Vagina (tissue), 2 donors: ENCODE data around the gene DGKG. TPM values are rescaled to one million over a fixed set of nuclear protein-coding genes. Genes with fewer than 3 reads are reported as not detected.

Source experiments
- DNase-seq, 2 donors: peaks; one replicate each; pipeline ENCODE4 v3.0.0-alpha.2; 2017; ENCODE audit errors: extremely low spot score in 2 of 2
- H3K27ac ChIP-seq: fragments of 200-600 bp; sonication (generic); one replicate; pipeline ENCODE4 v1.5.1; 2019
- H3K27me3 ChIP-seq: fragments of 200-600 bp; sonication (generic); one replicate; pipeline ENCODE4 v1.5.1; 2019
- H3K36me3 ChIP-seq, 2 donors: fragments of 200-600 bp; sonication (generic); one replicate each; pipeline ENCODE4 v1.5.1; 2017 to 2019
- H3K4me1 ChIP-seq: fragments of 200-600 bp; sonication (generic); one replicate; pipeline ENCODE4 v1.5.1; 2019
- H3K4me3 ChIP-seq, 2 donors: fragments of 200-600 bp; sonication (generic); 1 replicate in 1 of 2; 2 replicates in 1 of 2; pipeline ENCODE4 v1.5.1; 2016 to 2019
- H3K9me3 ChIP-seq: fragments of 200-600 bp; sonication (generic); one replicate; pipeline ENCODE4 v1.5.1; 2019
- CTCF ChIP-seq, 3 experiments: fragments of 450-650 bp in 2 of 3; fragments of 200-600 bp in 1 of 3; sonication (generic) in 1 of 3; IDR thresholded peaks; one replicate each; pipeline ENCODE4 v1.5.1; 2017 to 2019; ENCODE audit warnings: antibody characterized with exemption in 3 of 3, mild to moderate bottlenecking in 2 of 3, moderate library complexity in 2 of 3
- POLR2A ChIP-seq, 2 donors: fragments of 450-650 bp; IDR thresholded peaks; one replicate each; pipeline ENCODE4 v1.6.1; 2017; ENCODE audit warnings: antibody characterized with exemption in 2 of 2, mild to moderate bottlenecking in 2 of 2, moderate library complexity in 2 of 2
- POLR2AphosphoS5 ChIP-seq, 2 donors: sonication (generic); formaldehyde crosslinking; IDR thresholded peaks; one replicate each; pipeline ENCODE4 v1.9.0; 2017; ENCODE audit warnings: antibody characterized with exemption in 2 of 2, mild to moderate bottlenecking in 2 of 2, low read depth in 1 of 2; ENCODE audit not compliant: insufficient read depth in 1 of 2
- intact Hi-C: fragments of 100-400 bp; cut with DNase I; formaldehyde crosslinking; loops from one replicate; pipeline ENCODE4 v1.15.1; 2023
- total RNA-seq: library from RNA; depleted of rRNA; stranded (reverse); fragments of >200 nt; gene quantifications from one replicate; pipeline ENCODE4 v1.2.3, GENCODE V29; 2016

Gene DGKG
- total RNA-seq, 1 donor from 2014 or later: 2.5 TPM

- no peak for DNase-seq
- no peaks in the 10 kb centered on the region for H3K27me3 ChIP-seq
- H3K27ac ChIP-seq: no peak overlapping the region
- H3K4me3 ChIP-seq: no peak overlapping the region
- no peaks in the 10 kb centered on the region for H3K9me3 ChIP-seq
- no peaks in the 10 kb centered on the region for H3K4me1 ChIP-seq
- intact Hi-C loops: no loop called here
- no peak for TF ChIP-seq POLR2AphosphoS5 (IDR thresholded peaks at IDR 0.05; ENCODE audit: insufficient read depth in 1 of 2, low read depth in 1 of 2)
- no peak for TF ChIP-seq POLR2A (IDR thresholded peaks at IDR 0.05)
- TF ChIP-seq CTCF (IDR thresholded peaks at IDR 0.05): no peak
- H3K36me3 ChIP-seq: no peaks in the 10 kb centered on the region
Observed at GRCh38 chr3:186176373-186176990, 185.6 kb downstream of the DGKG start.

- H3K36me3 ChIP-seq: no peaks in the 10 kb centered on the region
- intact Hi-C loops: no loop called here
- DNase-seq: no peak
- H3K27ac ChIP-seq: no peak overlapping the region
- no peaks in the 10 kb centered on the region for H3K9me3 ChIP-seq
- H3K27me3 ChIP-seq: no peaks in the 10 kb centered on the region
- no peak overlapping the region for H3K4me3 ChIP-seq
- TF ChIP-seq POLR2AphosphoS5 (IDR thresholded peaks at IDR 0.05; ENCODE audit: insufficient read depth in 1 of 2, low read depth in 1 of 2) (no peak), CTCF (IDR thresholded peaks at IDR 0.05) (no peak), POLR2A (IDR thresholded peaks at IDR 0.05) (no peak)
- H3K4me1 ChIP-seq: peaks cover 3% of the 10 kb centered on the region
Observed at GRCh38 chr3:186173224-186173815, 188.7 kb downstream of the DGKG start.

DNA sequence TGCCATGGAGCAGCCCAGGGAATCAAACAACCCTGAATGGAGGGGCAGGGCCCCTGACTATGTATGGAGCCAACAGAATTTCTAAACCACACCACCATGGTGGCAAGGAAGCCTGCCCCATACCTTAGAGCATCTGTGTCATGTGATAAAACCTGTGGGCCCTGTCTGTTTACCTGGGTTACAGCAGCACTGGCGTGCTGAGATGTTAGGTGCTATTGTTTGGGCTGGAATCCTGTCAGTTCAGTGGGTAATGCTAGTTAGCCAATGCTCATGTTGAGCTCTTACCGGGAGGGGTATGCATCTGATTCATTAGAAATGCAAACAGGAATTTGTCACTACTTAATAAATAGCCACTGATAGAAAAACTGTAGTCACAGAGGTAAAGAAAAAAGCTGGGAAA lies 189.7 kb downstream of the DGKG start:
- Histone ChIP-seq H3K4me1 (peaks cover 3% of the 10 kb centered on the region), H3K9me3 (no peaks in the 10 kb centered on the region), H3K27me3 (no peaks in the 10 kb centered on the region), H3K36me3 (no peaks in the 10 kb centered on the region), H3K27ac (no peak overlapping the region), H3K4me3 (no peak overlapping the region)
- TF ChIP-seq POLR2A (IDR thresholded peaks at IDR 0.05) (no peak), POLR2AphosphoS5 (IDR thresholded peaks at IDR 0.05; ENCODE audit: insufficient read depth in 1 of 2, low read depth in 1 of 2) (no peak), CTCF (IDR thresholded peaks at IDR 0.05) (no peak)
- intact Hi-C loops: no loop called here
- no peak for DNase-seq

GRCh38 chr3:186171521-186171920 lies 190.5 kb downstream of the DGKG start:
- H3K4me3 ChIP-seq: no peak overlapping the region
- intact Hi-C loops: no loop called here
- H3K27ac ChIP-seq: no peak overlapping the region

More at GRCh38 chr3:186171521-186171920, 190.5 kb downstream of the DGKG start:
- peaks cover 3% of the 10 kb centered on the region for H3K4me1 ChIP-seq
- H3K27me3 ChIP-seq: no peaks in the 10 kb centered on the region
- no peaks in the 10 kb centered on the region for H3K36me3 ChIP-seq
- no peaks in the 10 kb centered on the region for H3K9me3 ChIP-seq
- DNase-seq: no peak
- no peak for TF ChIP-seq POLR2AphosphoS5 (IDR thresholded peaks at IDR 0.05; ENCODE audit: insufficient read depth in 1 of 2, low read depth in 1 of 2)
- no peak for TF ChIP-seq CTCF (IDR thresholded peaks at IDR 0.05)
- TF ChIP-seq POLR2A (IDR thresholded peaks at IDR 0.05): no peak
